Measurements from ENCODE around the gene IGFBP5. TPM values are rescaled to one million over a fixed set of nuclear protein-coding genes. Genes with fewer than 3 reads are reported as not detected.

Gene IGFBP5
- total RNA-seq, 1 donor from 2014 or later, result 61.9 TPM

GRCh38 chr2:216737676-216738075 lies 42.3 kb upstream of the IGFBP5 start:
- no peak for TF ChIP-seq CTCF (conservative IDR thresholded peaks at IDR 0.05; ENCODE audit: low read depth, low read length)
- DNase-seq (ENCODE audit: low read depth), result no peak
- no peak overlapping the region for H3K4me3 ChIP-seq (ENCODE audit: low read depth, low read length)

GRCh38 chr2:216736326-216736725 lies 41.0 kb upstream of the IGFBP5 start:
- no peak for TF ChIP-seq CTCF (conservative IDR thresholded peaks at IDR 0.05; ENCODE audit: low read depth, low read length)
- no peak overlapping the region for H3K4me3 ChIP-seq (ENCODE audit: low read depth, low read length)
- DNase-seq (ENCODE audit: low read depth), result no peak

GRCh38 chr2:216735668-216736067 lies 40.3 kb upstream of the IGFBP5 start:
- no peak for DNase-seq (ENCODE audit: low read depth)
- no peak for TF ChIP-seq CTCF (conservative IDR thresholded peaks at IDR 0.05; ENCODE audit: low read depth, low read length)
- H3K4me3 ChIP-seq (ENCODE audit: low read depth, low read length), result no peak overlapping the region

GRCh38 chr2:216735086-216735485 lies 39.7 kb upstream of the IGFBP5 start:
- DNase-seq (ENCODE audit: low read depth), result no peak
- no peak for TF ChIP-seq CTCF (conservative IDR thresholded peaks at IDR 0.05; ENCODE audit: low read depth, low read length)
- H3K4me3 ChIP-seq (ENCODE audit: low read depth, low read length), result no peak overlapping the region

GRCh38 chr2:216733046-216733445 lies 37.7 kb upstream of the IGFBP5 start:
- no peak for DNase-seq (ENCODE audit: low read depth)
- TF ChIP-seq CTCF (conservative IDR thresholded peaks at IDR 0.05; ENCODE audit: low read depth, low read length), result no peak
- no peak overlapping the region for H3K4me3 ChIP-seq (ENCODE audit: low read depth, low read length)

- no peak overlapping the region for H3K4me3 ChIP-seq (ENCODE audit: low read depth, low read length)
- DNase-seq (ENCODE audit: low read depth), result no peak
- TF ChIP-seq CTCF (conservative IDR thresholded peaks at IDR 0.05; ENCODE audit: low read depth, low read length), result no peak
These were observed 37.0 kb upstream of the IGFBP5 start for GRCh38 chr2:216732334-216732733.

- no peak for DNase-seq (ENCODE audit: low read depth)
- no peak overlapping the region for H3K4me3 ChIP-seq (ENCODE audit: low read depth, low read length)
- no peak for TF ChIP-seq CTCF (conservative IDR thresholded peaks at IDR 0.05; ENCODE audit: low read depth, low read length)
These were observed 36.1 kb upstream of the IGFBP5 start for GRCh38 chr2:216731465-216731864.
